ENCODE results near the gene HK2.

HK2 gene

DNA sequence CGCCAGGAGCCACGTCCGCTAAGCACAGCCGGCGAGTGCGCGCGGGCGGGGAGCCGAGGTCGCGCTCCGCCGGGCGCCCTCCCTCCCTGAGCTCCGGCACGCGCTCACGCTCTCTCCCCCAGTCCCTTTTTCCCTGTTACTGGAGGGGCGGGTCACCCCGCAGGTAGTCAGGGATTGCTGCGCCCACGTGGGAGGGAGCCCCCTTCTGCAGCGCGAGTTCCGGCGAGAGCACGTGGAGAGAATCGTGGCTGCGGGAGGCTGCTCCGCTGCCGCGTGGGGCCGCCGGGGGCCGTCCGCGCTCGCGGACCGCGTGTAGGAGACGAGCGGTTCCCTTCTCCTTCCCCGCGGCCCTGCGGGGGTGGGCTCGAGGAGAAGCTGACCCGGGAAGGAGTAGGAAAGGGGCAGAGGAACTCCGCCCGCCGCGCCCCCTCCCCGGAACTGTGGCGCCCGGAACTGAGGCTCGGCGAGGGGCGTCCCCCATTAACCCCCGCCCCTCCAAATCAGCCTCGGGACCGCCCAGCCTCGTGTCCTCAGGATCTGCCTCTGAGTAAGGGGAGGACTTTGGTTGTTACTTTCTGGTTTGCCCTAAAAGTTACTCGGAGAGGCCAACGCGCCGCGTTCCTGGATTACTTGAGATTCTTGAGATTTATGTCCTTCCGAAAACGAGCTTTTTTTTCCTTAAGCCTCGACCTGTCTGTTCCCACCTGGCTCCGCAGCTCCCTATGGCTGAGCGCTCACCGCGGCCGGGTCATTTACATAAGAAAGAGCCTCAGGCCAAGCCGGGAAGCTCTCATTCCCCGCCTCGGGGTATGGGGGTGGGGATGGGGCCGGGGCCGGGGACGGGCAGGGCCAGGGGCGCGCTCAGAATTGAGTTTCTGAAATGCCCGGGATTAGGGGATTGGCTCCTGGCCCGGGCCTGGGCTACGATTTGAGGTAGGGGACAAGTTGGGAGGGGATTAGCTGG is 1.1 kb downstream of the HK2 start:
- Histone ChIP-seq H3K9me3 (ENCODE audit: control insufficient read depth, low read length) (no peaks in the 10 kb centered on the region), H3K27me3 (replicated peaks; ENCODE audit: control insufficient read depth, insufficient read depth, low read length, poor library complexity, severe bottlenecking) (no peaks in the 10 kb centered on the region), H3K36me3 (ENCODE audit: control insufficient read depth, insufficient read depth, low read length) (no peaks in the 10 kb centered on the region), H3K4me3 (ENCODE audit: insufficient read depth, low read depth, low read length, poor library complexity, severe bottlenecking) (peak overlapping the region; percentile 75), H3K27ac (ENCODE audit: insufficient read depth, low read length, poor library complexity, severe bottlenecking) (peak overlapping the region; percentile 19), H3K4me1 (ENCODE audit: control insufficient read depth, insufficient read depth, low read length, poor library complexity, severe bottlenecking) (peaks cover 22% of the 10 kb centered on the region)
- peak; percentile 19 to 42 (median 41) for DNase-seq

DNA sequence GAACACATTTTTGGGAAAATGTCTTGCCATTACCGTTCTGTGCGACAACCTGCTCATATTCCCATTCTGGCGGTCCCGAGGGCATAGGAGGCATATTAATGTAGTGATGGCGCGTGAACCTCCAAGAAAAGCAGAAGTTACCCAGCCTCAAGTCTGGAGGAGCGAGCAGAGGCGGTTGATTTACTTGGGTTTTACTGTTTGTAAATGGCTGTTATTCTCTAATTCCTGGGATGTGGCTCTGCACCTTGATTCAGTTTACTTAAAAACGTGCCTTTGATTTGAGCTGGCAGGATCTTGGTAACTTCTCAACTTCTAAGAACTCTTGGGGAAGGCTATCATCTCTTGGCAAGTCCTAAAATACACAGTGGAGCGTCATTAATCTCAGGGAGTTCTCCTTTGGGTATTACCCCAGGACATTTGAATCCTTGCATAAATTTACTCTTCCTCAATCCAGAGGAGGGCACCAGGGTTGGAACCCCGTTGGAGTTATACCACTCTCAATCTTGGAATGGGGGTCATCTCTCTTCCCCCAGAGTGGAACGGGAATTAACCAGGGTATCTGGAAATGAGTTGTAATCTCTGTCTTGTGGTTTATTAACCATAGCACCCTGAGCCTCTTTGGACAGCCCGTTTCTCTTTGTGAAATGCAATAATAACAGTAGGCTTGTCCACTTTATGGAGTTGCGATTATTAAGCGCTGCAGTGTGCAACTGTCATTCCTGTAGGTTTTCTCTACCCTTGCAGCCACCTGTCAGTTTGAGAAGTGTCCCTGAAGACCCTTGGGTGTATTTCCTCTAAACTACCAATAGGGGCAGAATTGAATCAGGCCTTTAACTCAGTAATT is 2.1 kb downstream of the HK2 start:
- Histone ChIP-seq H3K4me1 (ENCODE audit: control insufficient read depth, insufficient read depth, low read length, poor library complexity, severe bottlenecking) (peaks cover 29% of the 10 kb centered on the region), H3K36me3 (ENCODE audit: control insufficient read depth, insufficient read depth, low read length) (no peaks in the 10 kb centered on the region), H3K27me3 (replicated peaks; ENCODE audit: control insufficient read depth, insufficient read depth, low read length, poor library complexity, severe bottlenecking) (no peaks in the 10 kb centered on the region), H3K4me3 (ENCODE audit: insufficient read depth, low read depth, low read length, poor library complexity, severe bottlenecking) (peak overlapping the region; percentile 75), H3K9me3 (ENCODE audit: control insufficient read depth, low read length) (no peaks in the 10 kb centered on the region), H3K27ac (ENCODE audit: insufficient read depth, low read length, poor library complexity, severe bottlenecking) (no peak overlapping the region)
- DNase-seq: no peak

- no peaks in the 10 kb centered on the region for H3K36me3 ChIP-seq (ENCODE audit: control insufficient read depth, insufficient read depth, low read length)
- DNase-seq: no peak
- H3K27ac ChIP-seq (ENCODE audit: insufficient read depth, low read length, poor library complexity, severe bottlenecking): no peak overlapping the region
- no peak overlapping the region for H3K4me3 ChIP-seq (ENCODE audit: insufficient read depth, low read depth, low read length, poor library complexity, severe bottlenecking)
- H3K27me3 ChIP-seq (replicated peaks; ENCODE audit: control insufficient read depth, insufficient read depth, low read length, poor library complexity, severe bottlenecking): no peaks in the 10 kb centered on the region
- peaks cover 37% of the 10 kb centered on the region for H3K4me1 ChIP-seq (ENCODE audit: control insufficient read depth, insufficient read depth, low read length, poor library complexity, severe bottlenecking)
- no peaks in the 10 kb centered on the region for H3K9me3 ChIP-seq (ENCODE audit: control insufficient read depth, low read length)
Observed at GRCh38 chr2:74836675-74837401, 2.9 kb downstream of the HK2 start.

GRCh38 chr2:74841641-74842040 is 7.7 kb downstream of the HK2 start:
- Histone ChIP-seq H3K4me3 (ENCODE audit: insufficient read depth, low read depth, low read length, poor library complexity, severe bottlenecking) (no peak overlapping the region), H3K27ac (ENCODE audit: insufficient read depth, low read length, poor library complexity, severe bottlenecking) (no peak overlapping the region), H3K36me3 (ENCODE audit: control insufficient read depth, insufficient read depth, low read length) (no peaks in the 10 kb centered on the region), H3K4me1 (ENCODE audit: control insufficient read depth, insufficient read depth, low read length, poor library complexity, severe bottlenecking) (peaks cover 60% of the 10 kb centered on the region), H3K27me3 (replicated peaks; ENCODE audit: control insufficient read depth, insufficient read depth, low read length, poor library complexity, severe bottlenecking) (no peaks in the 10 kb centered on the region), H3K9me3 (ENCODE audit: control insufficient read depth, low read length) (no peaks in the 10 kb centered on the region)
- no peak for DNase-seq

DNA sequence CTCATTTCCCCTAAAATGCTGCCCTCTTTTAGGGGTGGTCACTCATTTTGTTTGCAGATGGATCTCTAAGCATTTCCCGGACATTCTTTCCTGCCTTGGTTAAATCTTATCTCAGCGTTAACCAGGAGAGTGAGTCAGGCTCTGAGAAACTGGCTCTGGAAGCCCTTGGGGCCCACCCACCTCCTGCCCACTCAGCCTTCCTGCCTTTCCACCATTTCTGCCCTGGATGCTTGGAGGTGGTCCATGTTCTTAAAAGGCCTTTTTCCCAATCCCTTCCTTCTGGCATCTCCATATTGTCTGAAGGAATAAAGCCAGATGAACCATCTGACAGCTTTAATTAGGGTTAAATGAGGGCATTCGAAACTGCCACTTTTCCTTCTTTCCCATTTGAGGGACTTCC is 9.5 kb downstream of the HK2 start:
- DNase-seq: no peak
- Histone ChIP-seq H3K4me1 (ENCODE audit: control insufficient read depth, insufficient read depth, low read length, poor library complexity, severe bottlenecking) (peaks cover 68% of the 10 kb centered on the region), H3K27me3 (replicated peaks; ENCODE audit: control insufficient read depth, insufficient read depth, low read length, poor library complexity, severe bottlenecking) (no peaks in the 10 kb centered on the region), H3K4me3 (ENCODE audit: insufficient read depth, low read depth, low read length, poor library complexity, severe bottlenecking) (peak overlapping the region; percentile 27), H3K36me3 (ENCODE audit: control insufficient read depth, insufficient read depth, low read length) (no peaks in the 10 kb centered on the region), H3K27ac (ENCODE audit: insufficient read depth, low read length, poor library complexity, severe bottlenecking) (peak overlapping the region; percentile 39), H3K9me3 (ENCODE audit: control insufficient read depth, low read length) (no peaks in the 10 kb centered on the region)

GRCh38 chr2:74843899-74844298 is 10.0 kb downstream of the HK2 start:
- no peaks in the 10 kb centered on the region for H3K9me3 ChIP-seq (ENCODE audit: control insufficient read depth, low read length)
- DNase-seq: no peak
- peak overlapping the region; percentile 27 for H3K4me3 ChIP-seq (ENCODE audit: insufficient read depth, low read depth, low read length, poor library complexity, severe bottlenecking)
- peaks cover 70% of the 10 kb centered on the region for H3K4me1 ChIP-seq (ENCODE audit: control insufficient read depth, insufficient read depth, low read length, poor library complexity, severe bottlenecking)
- peak overlapping the region; percentile 39 for H3K27ac ChIP-seq (ENCODE audit: insufficient read depth, low read length, poor library complexity, severe bottlenecking)
- H3K27me3 ChIP-seq (replicated peaks; ENCODE audit: control insufficient read depth, insufficient read depth, low read length, poor library complexity, severe bottlenecking): no peaks in the 10 kb centered on the region
- H3K36me3 ChIP-seq (ENCODE audit: control insufficient read depth, insufficient read depth, low read length): no peaks in the 10 kb centered on the region

- Histone ChIP-seq H3K27me3 (replicated peaks; ENCODE audit: control insufficient read depth, insufficient read depth, low read length, poor library complexity, severe bottlenecking) (no peaks in the 10 kb centered on the region), H3K36me3 (ENCODE audit: control insufficient read depth, insufficient read depth, low read length) (no peaks in the 10 kb centered on the region), H3K9me3 (ENCODE audit: control insufficient read depth, low read length) (no peaks in the 10 kb centered on the region), H3K27ac (ENCODE audit: insufficient read depth, low read length, poor library complexity, severe bottlenecking) (peak overlapping the region; percentile 39), H3K4me1 (ENCODE audit: control insufficient read depth, insufficient read depth, low read length, poor library complexity, severe bottlenecking) (peaks cover 79% of the 10 kb centered on the region), H3K4me3 (ENCODE audit: insufficient read depth, low read depth, low read length, poor library complexity, severe bottlenecking) (no peak overlapping the region)
- DNase-seq: no peak
Observed at GRCh38 chr2:74844752-74845151, 10.8 kb downstream of the HK2 start.

- DNase-seq: no peak
- Histone ChIP-seq H3K4me3 (ENCODE audit: insufficient read depth, low read depth, low read length, poor library complexity, severe bottlenecking) (peak overlapping the region; percentile 10), H3K27ac (ENCODE audit: insufficient read depth, low read length, poor library complexity, severe bottlenecking) (no peak overlapping the region), H3K36me3 (ENCODE audit: control insufficient read depth, insufficient read depth, low read length) (no peaks in the 10 kb centered on the region), H3K4me1 (ENCODE audit: control insufficient read depth, insufficient read depth, low read length, poor library complexity, severe bottlenecking) (peaks cover 80% of the 10 kb centered on the region), H3K9me3 (ENCODE audit: control insufficient read depth, low read length) (no peaks in the 10 kb centered on the region), H3K27me3 (replicated peaks; ENCODE audit: control insufficient read depth, insufficient read depth, low read length, poor library complexity, severe bottlenecking) (no peaks in the 10 kb centered on the region)
Observed at GRCh38 chr2:74845217-74845751, 11.4 kb downstream of the HK2 start.

- no peaks in the 10 kb centered on the region for H3K36me3 ChIP-seq (ENCODE audit: control insufficient read depth, insufficient read depth, low read length)
- DNase-seq: no peak
- H3K4me3 ChIP-seq (ENCODE audit: insufficient read depth, low read depth, low read length, poor library complexity, severe bottlenecking): no peak overlapping the region
- no peak overlapping the region for H3K27ac ChIP-seq (ENCODE audit: insufficient read depth, low read length, poor library complexity, severe bottlenecking)
- peaks cover 83% of the 10 kb centered on the region for H3K4me1 ChIP-seq (ENCODE audit: control insufficient read depth, insufficient read depth, low read length, poor library complexity, severe bottlenecking)
- H3K9me3 ChIP-seq (ENCODE audit: control insufficient read depth, low read length): no peaks in the 10 kb centered on the region
- no peaks in the 10 kb centered on the region for H3K27me3 ChIP-seq (replicated peaks; ENCODE audit: control insufficient read depth, insufficient read depth, low read length, poor library complexity, severe bottlenecking)
Observed at GRCh38 chr2:74845991-74846390, 12.1 kb downstream of the HK2 start.

Measured in effector memory CD4-positive, alpha-beta T cell (primary cell).